GM18867 (cell line): ENCODE results near the gene MOSMO.
"Not testable (repeated sequence)": the region's sequence is repeated elsewhere in the genome, so short reads cannot be mapped to it uniquely, and the experiment has no call there.

Source experiments
- ATAC-seq: cut with Tn5 transposase; IDR thresholded peaks from one replicate; pipeline ENCODE4 v1.9.1; 2021; ENCODE audit warnings: mild to moderate bottlenecking, moderate library complexity; ENCODE audit not compliant: unreplicated experiment

MOSMO gene

GRCh38 chr16:22002047-22002446, 5.9 kb upstream of the MOSMO start:
- ATAC-seq, result not testable (repeated sequence)

- no peak for ATAC-seq
Measured at GRCh38 chr16:22003195-22003594, 4.7 kb upstream of the MOSMO start.

GRCh38 chr16:22004341-22004740, 3.6 kb upstream of the MOSMO start:
- ATAC-seq, result no peak

GRCh38 chr16:22005746-22006145, 2.2 kb upstream of the MOSMO start:
- ATAC-seq, result no peak

GRCh38 chr16:22006636-22007035, 1.3 kb upstream of the MOSMO start:
- no peak for ATAC-seq

GRCh38 chr16:22007159-22007508, 777 bp upstream of the MOSMO start:
- no peak for ATAC-seq

- peak; percentile 33 for ATAC-seq
Measured at GRCh38 chr16:22008215-22009059, 526 bp downstream of the MOSMO start.

GRCh38 chr16:22010902-22011301, 3.0 kb downstream of the MOSMO start:
- no peak for ATAC-seq

- no peak for ATAC-seq
Measured at GRCh38 chr16:22012241-22012640, 4.3 kb downstream of the MOSMO start.

- ATAC-seq, result no peak
Measured at GRCh38 chr16:22013486-22013885, 5.6 kb downstream of the MOSMO start.

- peak; percentile 88 for ATAC-seq
Measured at GRCh38 chr16:22014271-22014873, 6.5 kb downstream of the MOSMO start.

GRCh38 chr16:22016927-22017326, 9.0 kb downstream of the MOSMO start:
- ATAC-seq, result no peak

- no peak for ATAC-seq
Measured at GRCh38 chr16:22018559-22018958, 10.6 kb downstream of the MOSMO start.

GRCh38 chr16:22022151-22022550, 14.2 kb downstream of the MOSMO start:
- no peak for ATAC-seq

GRCh38 chr16:22023505-22023904, 15.6 kb downstream of the MOSMO start:
- ATAC-seq, result no peak

- ATAC-seq, result not testable (repeated sequence)
Measured at GRCh38 chr16:22024785-22025184, 16.9 kb downstream of the MOSMO start.

- no peak for ATAC-seq
Measured at GRCh38 chr16:22027633-22028032, 19.7 kb downstream of the MOSMO start.

- ATAC-seq, result no peak
Measured at GRCh38 chr16:22029632-22030031, 21.7 kb downstream of the MOSMO start.

GRCh38 chr16:22030087-22030812, 22.3 kb downstream of the MOSMO start:
- ATAC-seq, result no peak

- no peak for ATAC-seq
Measured at GRCh38 chr16:22031483-22032083, 23.7 kb downstream of the MOSMO start.

GRCh38 chr16:22034503-22034902, 26.6 kb downstream of the MOSMO start:
- ATAC-seq, result no peak
